Uterus (tissue), 4 donors: ENCODE data around the gene CDC42BPA. TPM values are rescaled to one million over a fixed set of nuclear protein-coding genes. Genes with fewer than 3 reads are reported as not detected.

Experiments
- DNase-seq, 2 donors: peaks; one replicate each; pipeline ENCODE4 v3.0.0-alpha.2; 2019 to 2020
- H3K27ac ChIP-seq, 2 donors: fragments of 200-600 bp; sonication (generic); 1 replicate in 1 of 2; 2 replicates in 1 of 2; pipeline ENCODE4 v1.5.1; 2016 to 2018
- H3K27me3 ChIP-seq, 2 donors: fragments of 200-600 bp; sonication (generic); one replicate each; pipeline ENCODE4 v1.5.1; 2018 to 2019; ENCODE audit warnings: control low read depth in 1 of 2
- H3K36me3 ChIP-seq, 2 donors: fragments of 200-600 bp; sonication (generic); one replicate each; pipeline ENCODE4 v1.5.1; 2019; ENCODE audit warnings: control low read depth in 1 of 2
- H3K4me1 ChIP-seq, 2 donors: fragments of 200-600 bp; sonication (generic); one replicate each; pipeline ENCODE4 v1.5.1; 2018 to 2019; ENCODE audit warnings: control low read depth in 1 of 2
- H3K4me3 ChIP-seq, 2 donors: fragments of 200-600 bp; sonication (generic); 1 replicate in 1 of 2; 2 replicates in 1 of 2; pipeline ENCODE4 v1.5.1; 2018 to 2019; ENCODE audit warnings: mild to moderate bottlenecking in 1 of 2
- H3K9me3 ChIP-seq, 2 donors: fragments of 200-600 bp; sonication (generic); one replicate each; pipeline ENCODE4 v1.5.1; 2019; ENCODE audit warnings: control low read depth in 1 of 2
- POLR2A ChIP-seq, 2 donors: fragments of 450-650 bp; IDR thresholded peaks; one replicate each; pipeline ENCODE4 v1.6.1; 2016; ENCODE audit warnings: antibody characterized with exemption in 2 of 2, mild to moderate bottlenecking in 1 of 2, moderate library complexity in 1 of 2
- intact Hi-C: fragments of 100-400 bp; cut with DNase I; formaldehyde crosslinking; loops from one replicate; pipeline ENCODE4 v1.15.1; 2023; ENCODE audit warnings: low total_unique reads
- total RNA-seq, 4 donors: library from RNA; depleted of rRNA in 3 of 4; stranded (reverse); fragments of >200 nt in 3 of 4; gene quantifications; one replicate each; pipeline versions ENCODE4 v1.1.0 to v1.2.4, GENCODE V29; 2014 to 2023
- TF ChIP-seq, protein P1 (sequence below), 4 experiments: fragments of 200-600 bp in 2 of 4; fragments of 450-650 bp in 2 of 4; sonication (generic) in 2 of 4; IDR thresholded peaks; one replicate each; pipeline ENCODE4 v1.5.1; 2016 to 2019; ENCODE audit warnings: antibody characterized with exemption in 4 of 4, mild to moderate bottlenecking in 2 of 4, moderate library complexity in 1 of 4
- donor health status: DM: yes; HTN: yes; CAD: no.

Gene CDC42BPA
- total RNA-seq, 4 donors from 2014 or later, result 32.9 to 116 (median 55.2) TPM

GRCh38 chr1:227228201-227228600 lies 90.1 kb downstream of the CDC42BPA start:
- Histone ChIP-seq H3K4me1 (no peaks in the 10 kb centered on the region), H3K9me3 (no peaks in the 10 kb centered on the region), H3K4me3 (no peak overlapping the region), H3K27ac (no peak overlapping the region), H3K36me3 (no peaks in the 10 kb centered on the region), H3K27me3 (no peaks in the 10 kb centered on the region)
- intact Hi-C loops, result no loop called here
- no peak for DNase-seq
- no peak for TF ChIP-seq POLR2A (IDR thresholded peaks at IDR 0.05)
- TF ChIP-seq, protein P1, sequence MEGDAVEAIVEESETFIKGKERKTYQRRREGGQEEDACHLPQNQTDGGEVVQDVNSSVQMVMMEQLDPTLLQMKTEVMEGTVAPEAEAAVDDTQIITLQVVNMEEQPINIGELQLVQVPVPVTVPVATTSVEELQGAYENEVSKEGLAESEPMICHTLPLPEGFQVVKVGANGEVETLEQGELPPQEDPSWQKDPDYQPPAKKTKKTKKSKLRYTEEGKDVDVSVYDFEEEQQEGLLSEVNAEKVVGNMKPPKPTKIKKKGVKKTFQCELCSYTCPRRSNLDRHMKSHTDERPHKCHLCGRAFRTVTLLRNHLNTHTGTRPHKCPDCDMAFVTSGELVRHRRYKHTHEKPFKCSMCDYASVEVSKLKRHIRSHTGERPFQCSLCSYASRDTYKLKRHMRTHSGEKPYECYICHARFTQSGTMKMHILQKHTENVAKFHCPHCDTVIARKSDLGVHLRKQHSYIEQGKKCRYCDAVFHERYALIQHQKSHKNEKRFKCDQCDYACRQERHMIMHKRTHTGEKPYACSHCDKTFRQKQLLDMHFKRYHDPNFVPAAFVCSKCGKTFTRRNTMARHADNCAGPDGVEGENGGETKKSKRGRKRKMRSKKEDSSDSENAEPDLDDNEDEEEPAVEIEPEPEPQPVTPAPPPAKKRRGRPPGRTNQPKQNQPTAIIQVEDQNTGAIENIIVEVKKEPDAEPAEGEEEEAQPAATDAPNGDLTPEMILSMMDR (IDR thresholded peaks at IDR 0.05), result no peak

GRCh38 chr1:227227761-227228160 lies 90.5 kb downstream of the CDC42BPA start:
- no peaks in the 10 kb centered on the region for H3K36me3 ChIP-seq
- no peaks in the 10 kb centered on the region for H3K9me3 ChIP-seq
- DNase-seq, result no peak
- no peak overlapping the region for H3K27ac ChIP-seq
- TF ChIP-seq, protein P1 (IDR thresholded peaks at IDR 0.05), result no peak
- no peak for TF ChIP-seq POLR2A (IDR thresholded peaks at IDR 0.05)
- no peak overlapping the region for H3K4me3 ChIP-seq
- no peaks in the 10 kb centered on the region for H3K4me1 ChIP-seq
- intact Hi-C loops, result no loop called here
- H3K27me3 ChIP-seq, result no peaks in the 10 kb centered on the region

DNA sequence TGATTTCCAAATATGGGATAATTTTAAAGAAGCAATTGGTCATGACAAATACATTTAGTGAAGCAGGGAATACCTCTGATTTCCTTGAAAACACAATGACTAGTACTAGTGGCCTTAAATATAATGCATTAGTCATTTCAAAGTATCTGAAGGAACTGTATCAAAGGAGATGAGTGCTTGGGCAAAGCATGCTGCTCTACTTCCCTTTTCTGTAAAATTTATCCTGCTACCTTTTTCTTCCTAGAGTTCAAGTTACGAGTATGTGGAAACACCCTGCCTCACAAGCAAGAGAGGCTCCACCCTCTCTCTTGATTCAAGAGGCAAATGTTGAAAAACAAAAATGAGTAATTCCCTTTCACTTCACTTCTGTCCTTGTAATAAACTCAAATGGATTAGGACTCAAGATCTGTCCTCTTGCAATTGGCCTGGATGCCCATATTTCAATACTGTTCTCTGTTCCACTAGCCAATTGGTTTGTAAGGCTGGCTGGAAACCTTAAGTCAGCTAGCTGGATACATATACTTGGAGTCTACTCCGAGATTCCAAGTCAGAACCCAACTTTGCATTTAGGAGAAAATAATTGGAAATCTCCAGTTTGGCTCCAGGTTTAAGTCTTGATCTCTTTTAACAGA lies 92.5 kb downstream of the CDC42BPA start:
- DNase-seq, result no peak
- Histone ChIP-seq H3K4me1 (no peaks in the 10 kb centered on the region), H3K4me3 (no peak overlapping the region), H3K27me3 (no peaks in the 10 kb centered on the region), H3K27ac (no peak overlapping the region), H3K9me3 (no peaks in the 10 kb centered on the region), H3K36me3 (no peaks in the 10 kb centered on the region)
- no peak for TF ChIP-seq POLR2A (IDR thresholded peaks at IDR 0.05)
- TF ChIP-seq, protein P1 (IDR thresholded peaks at IDR 0.05), result no peak
- intact Hi-C loops, result no loop called here

- no peak for DNase-seq
- intact Hi-C loops, result no loop called here
- no peaks in the 10 kb centered on the region for H3K9me3 ChIP-seq
- no peaks in the 10 kb centered on the region for H3K4me1 ChIP-seq
- H3K36me3 ChIP-seq, result no peaks in the 10 kb centered on the region
- H3K27me3 ChIP-seq, result no peaks in the 10 kb centered on the region
- no peak overlapping the region for H3K27ac ChIP-seq
- no peak overlapping the region for H3K4me3 ChIP-seq
- no peak for TF ChIP-seq POLR2A (IDR thresholded peaks at IDR 0.05)
- TF ChIP-seq, protein P1 (IDR thresholded peaks at IDR 0.05), result no peak
These were observed 95.0 kb downstream of the CDC42BPA start for GRCh38 chr1:227223171-227223806.

DNA sequence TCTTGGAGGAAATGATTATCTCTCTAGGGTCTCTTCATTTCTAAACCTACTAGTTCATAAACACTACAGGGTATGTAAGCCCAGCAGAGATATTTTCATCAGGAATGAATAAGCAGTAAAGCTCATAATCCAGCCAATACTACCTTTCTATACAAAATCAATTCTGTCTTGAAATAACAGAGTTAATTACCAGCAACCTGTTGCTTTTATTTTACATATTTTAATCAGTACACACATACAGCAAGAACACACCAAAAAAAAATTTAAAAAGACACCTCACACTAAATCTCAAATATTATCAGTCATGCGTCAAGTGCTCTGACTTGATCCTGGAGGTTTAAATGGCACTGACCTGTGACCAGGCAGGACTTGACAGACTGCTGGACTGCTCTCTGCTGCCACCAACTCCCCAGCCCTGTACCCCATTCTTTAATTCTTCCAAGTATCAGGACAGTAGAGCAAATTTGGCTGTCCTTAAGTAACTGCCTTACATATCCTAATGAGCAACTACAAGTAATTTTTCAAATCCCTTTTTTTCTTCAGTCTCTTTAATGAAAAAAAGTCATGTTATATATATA lies 98.5 kb downstream of the CDC42BPA start:
- H3K36me3 ChIP-seq, result no peaks in the 10 kb centered on the region
- no peak for DNase-seq
- H3K4me1 ChIP-seq, result no peaks in the 10 kb centered on the region
- peak overlapping the region in 1 of 2 donors; percentile 7 for H3K27ac ChIP-seq
- no peaks in the 10 kb centered on the region for H3K9me3 ChIP-seq
- TF ChIP-seq, protein P1 (IDR thresholded peaks at IDR 0.05), result no peak
- TF ChIP-seq POLR2A (IDR thresholded peaks at IDR 0.05), result no peak
- H3K27me3 ChIP-seq, result no peaks in the 10 kb centered on the region
- H3K4me3 ChIP-seq, result no peak overlapping the region
- intact Hi-C loops, result no loop called here
